Liver (tissue), 10 donors: Measurements from ENCODE around the gene IFT80. TPM values are rescaled to one million over a fixed set of nuclear protein-coding genes. Genes with fewer than 3 reads are reported as not detected.

Source experiments
- DNase-seq: peaks from one replicate; pipeline ENCODE4 v3.0.0-alpha.2; 2017; ENCODE audit warnings: low spot score
- H3K27ac ChIP-seq, 2 donors: one replicate each; pipeline ENCODE4 v1.7.0; 2013; ENCODE audit warnings: inconsistent platforms in 2 of 2, low read length in 2 of 2, control low read depth in 1 of 2, low read depth in 1 of 2, mild to moderate bottlenecking in 1 of 2
- H3K27me3 ChIP-seq, 4 donors: one replicate each; pipeline versions ENCODE4 v1.6.1 to v1.7.0; 2013; ENCODE audit warnings: low read length in 3 of 4, inconsistent platforms in 1 of 4, mild to moderate bottlenecking in 1 of 4, moderate library complexity in 1 of 4; ENCODE audit not compliant: control insufficient read depth in 4 of 4, insufficient read depth in 4 of 4
- H3K36me3 ChIP-seq, 4 donors: one replicate each; pipeline versions ENCODE4 v1.6.1 to v1.7.0; 2013; ENCODE audit warnings: low read length in 3 of 4, mild to moderate bottlenecking in 3 of 4, low read depth in 1 of 4, moderate library complexity in 1 of 4; ENCODE audit not compliant: control insufficient read depth in 4 of 4, insufficient read depth in 3 of 4
- H3K4me1 ChIP-seq, 4 donors: one replicate each; pipeline versions ENCODE4 v1.6.1 to v1.7.0; 2013; ENCODE audit warnings: low read length in 3 of 4, mild to moderate bottlenecking in 3 of 4, moderate library complexity in 1 of 4; ENCODE audit not compliant: control insufficient read depth in 4 of 4, insufficient read depth in 4 of 4
- H3K4me3 ChIP-seq, 3 donors: one replicate each; pipeline versions ENCODE4 v1.6.1 to v1.7.0; 2013; ENCODE audit warnings: low read length in 3 of 3, control low read depth in 1 of 3, low read depth in 1 of 3, mild to moderate bottlenecking in 1 of 3
- H3K9ac ChIP-seq, 2 donors: one replicate each; pipeline ENCODE4 v1.7.0; 2013; ENCODE audit warnings: low read length in 2 of 2, mild to moderate bottlenecking in 2 of 2, moderate library complexity in 2 of 2, control low read depth in 1 of 2, low read depth in 1 of 2
- H3K9me3 ChIP-seq, 4 donors: one replicate each; pipeline versions ENCODE4 v1.6.1 to v1.7.0; 2013; ENCODE audit warnings: low read length in 3 of 4; ENCODE audit not compliant: control insufficient read depth in 4 of 4
- ATF3 ChIP-seq: IDR thresholded peaks from 2 replicates; pipeline ENCODE4 v1.6.1; 2016; ENCODE audit warnings: antibody characterized with exemption
- EGR1 ChIP-seq, 2 donors: IDR thresholded peaks; 2 replicates each; pipeline ENCODE4 v1.6.1; 2016 to 2018; ENCODE audit warnings: antibody characterized with exemption in 2 of 2, low read depth in 2 of 2
- FOXA1 ChIP-seq: IDR thresholded peaks from 2 replicates; pipeline ENCODE4 v1.6.1; 2016; ENCODE audit warnings: antibody characterized with exemption
- FOXA2 ChIP-seq: IDR thresholded peaks from 2 replicates; pipeline ENCODE4 v1.6.1; 2016; ENCODE audit warnings: antibody characterized with exemption
- GABPA ChIP-seq, 2 donors: IDR thresholded peaks in 1 of 2; conservative IDR thresholded peaks in 1 of 2; 2 replicates each; pipeline ENCODE4 v1.6.1; 2016; ENCODE audit warnings: antibody characterized with exemption in 2 of 2, mild to moderate bottlenecking in 1 of 2, moderate library complexity in 1 of 2
- HNF4G ChIP-seq: IDR thresholded peaks from 2 replicates; pipeline ENCODE4 v1.6.1; 2016; ENCODE audit warnings: antibody characterized with exemption
- JUND ChIP-seq, 2 donors: IDR thresholded peaks; 2 replicates each; pipeline ENCODE4 v1.6.1; 2016; ENCODE audit warnings: antibody characterized with exemption in 2 of 2
- RAD21 ChIP-seq, 2 donors: IDR thresholded peaks; 2 replicates each; pipeline ENCODE4 v1.6.1; 2016; ENCODE audit warnings: antibody characterized with exemption in 2 of 2, mild to moderate bottlenecking in 2 of 2
- RXRA ChIP-seq, 2 donors: IDR thresholded peaks; 2 replicates each; pipeline ENCODE4 v1.6.1; 2017 to 2018; ENCODE audit warnings: antibody characterized with exemption in 2 of 2, mild to moderate bottlenecking in 1 of 2
- SP1 ChIP-seq: IDR thresholded peaks from 2 replicates; pipeline ENCODE4 v1.6.1; 2018; ENCODE audit warnings: antibody characterized with exemption, mild to moderate bottlenecking
- WGBS: extraction: QIAGEN DNeasy Blood & Tissue Kit; methylation state at CpG from one replicate; pipeline ENCODE4 v1.1.7; 2013; 5-methylcytosine and 5-hydroxymethylcytosine counted together
- polyA plus RNA-seq, 2 donors: library from polyadenylated mRNA; stranded (reverse) in 1 of 2; unstranded in 1 of 2; fragments of 200-250 nt in 1 of 2; fragments of >200 nt in 1 of 2; fragmentation: Nextera tagmentation in 1 of 2; extraction: Ambion mirVana in 1 of 2; gene quantifications; one replicate each; pipeline versions ENCODE4 v1.2.1 to v1.2.3, GENCODE V29; 2013 to 2015
- small RNA-seq: library from RNA; depleted of rRNA; stranded (forward); fragments of <200 nt; gene quantifications from one replicate; pipeline ENCODE3, GENCODE V24; 2014
- total RNA-seq, 2 donors: library from RNA; depleted of rRNA; stranded (reverse); fragments of >200 nt; gene quantifications; one replicate each; pipeline ENCODE4 v1.2.3, GENCODE V29; 2014
- TF ChIP-seq, protein P1 (sequence below): IDR thresholded peaks from 2 replicates; pipeline ENCODE4 v1.6.1; 2016; ENCODE audit warnings: antibody characterized with exemption
- TF ChIP-seq, protein P2 (sequence below): IDR thresholded peaks from 2 replicates; pipeline ENCODE4 v1.6.1; 2016; ENCODE audit warnings: antibody characterized with exemption
- TF ChIP-seq, protein P3 (sequence below): fragments of 150-350 bp; IDR thresholded peaks from 2 replicates; pipeline ENCODE4 v1.5.1; 2017; ENCODE audit warnings: improper control_type of control experiment, low read depth, low read length; ENCODE audit not compliant: missing input control
- donor health status: healthy.
- donor health status: healthy.
- donor health status: healthy.
- donor health status: healthy.
- donor health status: healthy.

The IFT80 gene
- total and polyA plus RNA-seq, 4 donors = 3.5 to 15.7 (median 8.3) TPM

GRCh38 chr3:160210799-160211221, 188.2 kb downstream of the IFT80 start:
- Histone ChIP-seq H3K4me1 (no peaks in the 10 kb centered on the region), H3K4me3 (no peak overlapping the region), H3K27me3 (no peaks in the 10 kb centered on the region), H3K27ac (no peak overlapping the region), H3K36me3 (no peaks in the 10 kb centered on the region), H3K9me3 (no peaks in the 10 kb centered on the region), H3K9ac (no peak overlapping the region)
- TF ChIP-seq RAD21 (IDR thresholded peaks at IDR 0.05) = peak; percentile 14 to 33
- TF ChIP-seq, protein P1, sequence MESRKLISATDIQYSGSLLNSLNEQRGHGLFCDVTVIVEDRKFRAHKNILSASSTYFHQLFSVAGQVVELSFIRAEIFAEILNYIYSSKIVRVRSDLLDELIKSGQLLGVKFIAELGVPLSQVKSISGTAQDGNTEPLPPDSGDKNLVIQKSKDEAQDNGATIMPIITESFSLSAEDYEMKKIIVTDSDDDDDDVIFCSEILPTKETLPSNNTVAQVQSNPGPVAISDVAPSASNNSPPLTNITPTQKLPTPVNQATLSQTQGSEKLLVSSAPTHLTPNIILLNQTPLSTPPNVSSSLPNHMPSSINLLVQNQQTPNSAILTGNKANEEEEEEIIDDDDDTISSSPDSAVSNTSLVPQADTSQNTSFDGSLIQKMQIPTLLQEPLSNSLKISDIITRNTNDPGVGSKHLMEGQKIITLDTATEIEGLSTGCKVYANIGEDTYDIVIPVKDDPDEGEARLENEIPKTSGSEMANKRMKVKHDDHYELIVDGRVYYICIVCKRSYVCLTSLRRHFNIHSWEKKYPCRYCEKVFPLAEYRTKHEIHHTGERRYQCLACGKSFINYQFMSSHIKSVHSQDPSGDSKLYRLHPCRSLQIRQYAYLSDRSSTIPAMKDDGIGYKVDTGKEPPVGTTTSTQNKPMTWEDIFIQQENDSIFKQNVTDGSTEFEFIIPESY = no peak
- DNase-seq = no peak
- 72% methylated on average over 1 of the region's 1 CpG for WGBS

DNA sequence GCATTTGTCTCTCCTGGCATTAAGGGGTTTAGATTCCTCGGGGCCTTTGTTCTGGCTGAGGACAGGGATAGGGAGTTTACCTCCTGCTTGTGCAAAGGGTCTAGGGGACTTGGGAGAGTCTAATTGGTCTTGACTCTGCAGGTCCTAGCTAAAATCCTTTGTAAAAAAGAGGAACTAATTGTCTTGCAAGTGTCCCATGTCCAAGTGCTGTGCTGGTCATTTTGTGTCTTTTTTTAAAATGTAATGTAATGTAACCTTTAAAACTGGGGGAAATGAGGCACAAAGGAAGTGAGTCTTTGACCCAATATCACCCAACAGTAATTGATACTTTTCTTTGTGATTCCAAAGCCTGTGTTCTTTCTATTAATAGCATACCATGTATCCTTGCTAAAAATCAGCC, 188.7 kb downstream of the IFT80 start:
- peak; percentile 1 for DNase-seq
- no peak for TF ChIP-seq EGR1 (IDR thresholded peaks at IDR 0.05; ENCODE audit: low read depth in 2 of 2)
- no peak for TF ChIP-seq GABPA (IDR thresholded peaks at IDR 0.05 in 1 of 2, conservative IDR thresholded peaks at IDR 0.05 in 1 of 2)
- TF ChIP-seq FOXA1 = no peak
- no peak for TF ChIP-seq SP1
- TF ChIP-seq RAD21 (IDR thresholded peaks at IDR 0.05) = no peak
- no peak for TF ChIP-seq HNF4G
- TF ChIP-seq JUND (IDR thresholded peaks at IDR 0.05) = no peak
- no peak for TF ChIP-seq ATF3
- TF ChIP-seq RXRA (IDR thresholded peaks at IDR 0.05) = no peak
- TF ChIP-seq, protein P2, sequence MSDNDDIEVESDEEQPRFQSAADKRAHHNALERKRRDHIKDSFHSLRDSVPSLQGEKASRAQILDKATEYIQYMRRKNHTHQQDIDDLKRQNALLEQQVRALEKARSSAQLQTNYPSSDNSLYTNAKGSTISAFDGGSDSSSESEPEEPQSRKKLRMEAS = no peak
- TF ChIP-seq FOXA2 = no peak
- TF ChIP-seq, protein P1 = no peak
- TF ChIP-seq, protein P3, sequence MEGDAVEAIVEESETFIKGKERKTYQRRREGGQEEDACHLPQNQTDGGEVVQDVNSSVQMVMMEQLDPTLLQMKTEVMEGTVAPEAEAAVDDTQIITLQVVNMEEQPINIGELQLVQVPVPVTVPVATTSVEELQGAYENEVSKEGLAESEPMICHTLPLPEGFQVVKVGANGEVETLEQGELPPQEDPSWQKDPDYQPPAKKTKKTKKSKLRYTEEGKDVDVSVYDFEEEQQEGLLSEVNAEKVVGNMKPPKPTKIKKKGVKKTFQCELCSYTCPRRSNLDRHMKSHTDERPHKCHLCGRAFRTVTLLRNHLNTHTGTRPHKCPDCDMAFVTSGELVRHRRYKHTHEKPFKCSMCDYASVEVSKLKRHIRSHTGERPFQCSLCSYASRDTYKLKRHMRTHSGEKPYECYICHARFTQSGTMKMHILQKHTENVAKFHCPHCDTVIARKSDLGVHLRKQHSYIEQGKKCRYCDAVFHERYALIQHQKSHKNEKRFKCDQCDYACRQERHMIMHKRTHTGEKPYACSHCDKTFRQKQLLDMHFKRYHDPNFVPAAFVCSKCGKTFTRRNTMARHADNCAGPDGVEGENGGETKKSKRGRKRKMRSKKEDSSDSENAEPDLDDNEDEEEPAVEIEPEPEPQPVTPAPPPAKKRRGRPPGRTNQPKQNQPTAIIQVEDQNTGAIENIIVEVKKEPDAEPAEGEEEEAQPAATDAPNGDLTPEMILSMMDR = no peak
- Histone ChIP-seq H3K9me3 (no peaks in the 10 kb centered on the region), H3K4me3 (no peak overlapping the region), H3K27me3 (no peaks in the 10 kb centered on the region), H3K36me3 (no peaks in the 10 kb centered on the region), H3K4me1 (no peaks in the 10 kb centered on the region), H3K27ac (no peak overlapping the region), H3K9ac (no peak overlapping the region)
- 86% methylated on average over 1 of the region's 1 CpG for WGBS

Small RNA genes lying within 50 kb of the gene (small RNA-seq; reads per million reads assigned to genes)
- gene MIR15B = 34.6 reads per million, percentile 96 among the genes with 10 or more reads in this experiment
- 9.9 reads per million, percentile 94 among the genes with 10 or more reads in this experiment for gene MIR16-2

Other genes with a start within 250 kb of the IFT80 start
- 1 to 10 TPM in 1 of 2 donors, under 1 TPM in 1; 0.47 to 1.4 TPM for gene C3orf80, start 173.8 kb downstream of the IFT80 start, total RNA-seq
- under 1 TPM; 0.46 to 0.53 TPM for gene C3orf80, start 173.8 kb downstream of the IFT80 start, polyA plus RNA-seq
- gene SMC4, start 425 bp upstream of the IFT80 start, total RNA-seq = 100 to 1,000 TPM in 1 of 2 donors, 10 to 100 TPM in 1; 17.1 to 161 TPM
- 10 to 100 TPM in 1 of 2 donors, 1 to 10 TPM in 1; 6.7 to 17.0 TPM for gene SMC4, start 425 bp upstream of the IFT80 start, polyA plus RNA-seq
- 10 to 100 TPM in 1 of 2 donors, under 1 TPM in 1; 0.84 to 33.3 TPM for gene TRIM59, start 50.6 kb upstream of the IFT80 start, total RNA-seq
- gene TRIM59, start 50.6 kb upstream of the IFT80 start, polyA plus RNA-seq = under 1 TPM; 0.18 to 0.90 TPM
- 10 to 100 TPM; 13.8 to 14.1 TPM for gene KPNA4, start 166.3 kb upstream of the IFT80 start, total RNA-seq
- gene KPNA4, start 166.3 kb upstream of the IFT80 start, polyA plus RNA-seq = 1 to 10 TPM; 6.1 to 6.7 TPM